Liver (tissue), 3 donors: ENCODE measurements around the gene REXO5.

Experiments used
- CTCF ChIP-seq: fragments of 150-350 bp; IDR thresholded peaks from 2 replicates; pipeline ENCODE4 v1.5.1; 2017; ENCODE audit warnings: improper control_type of control experiment, low read depth, low read length; ENCODE audit not compliant: missing input control
- FOXA1 ChIP-seq: IDR thresholded peaks from 2 replicates; pipeline ENCODE4 v1.6.1; 2016; ENCODE audit warnings: antibody characterized with exemption
- GABPA ChIP-seq, 2 donors: IDR thresholded peaks in 1 of 2; conservative IDR thresholded peaks in 1 of 2; 2 replicates each; pipeline ENCODE4 v1.6.1; 2016; ENCODE audit warnings: antibody characterized with exemption in 2 of 2, mild to moderate bottlenecking in 1 of 2, moderate library complexity in 1 of 2
- ZBTB33 ChIP-seq: IDR thresholded peaks from 2 replicates; pipeline ENCODE4 v1.6.1; 2016; ENCODE audit warnings: antibody characterized with exemption
- donor health status: healthy.
- donor health status: healthy.

GRCh38 chr16:20812510-20812909 is 6.2 kb downstream of the REXO5 start:
- no peak for TF ChIP-seq CTCF
- TF ChIP-seq FOXA1 = no peak
- TF ChIP-seq ZBTB33 = no peak
- TF ChIP-seq GABPA (IDR thresholded peaks at IDR 0.05 in 1 of 2, conservative IDR thresholded peaks at IDR 0.05 in 1 of 2) = no peak
